Measurements from ENCODE around the gene HNRNPH2.

DNA sequence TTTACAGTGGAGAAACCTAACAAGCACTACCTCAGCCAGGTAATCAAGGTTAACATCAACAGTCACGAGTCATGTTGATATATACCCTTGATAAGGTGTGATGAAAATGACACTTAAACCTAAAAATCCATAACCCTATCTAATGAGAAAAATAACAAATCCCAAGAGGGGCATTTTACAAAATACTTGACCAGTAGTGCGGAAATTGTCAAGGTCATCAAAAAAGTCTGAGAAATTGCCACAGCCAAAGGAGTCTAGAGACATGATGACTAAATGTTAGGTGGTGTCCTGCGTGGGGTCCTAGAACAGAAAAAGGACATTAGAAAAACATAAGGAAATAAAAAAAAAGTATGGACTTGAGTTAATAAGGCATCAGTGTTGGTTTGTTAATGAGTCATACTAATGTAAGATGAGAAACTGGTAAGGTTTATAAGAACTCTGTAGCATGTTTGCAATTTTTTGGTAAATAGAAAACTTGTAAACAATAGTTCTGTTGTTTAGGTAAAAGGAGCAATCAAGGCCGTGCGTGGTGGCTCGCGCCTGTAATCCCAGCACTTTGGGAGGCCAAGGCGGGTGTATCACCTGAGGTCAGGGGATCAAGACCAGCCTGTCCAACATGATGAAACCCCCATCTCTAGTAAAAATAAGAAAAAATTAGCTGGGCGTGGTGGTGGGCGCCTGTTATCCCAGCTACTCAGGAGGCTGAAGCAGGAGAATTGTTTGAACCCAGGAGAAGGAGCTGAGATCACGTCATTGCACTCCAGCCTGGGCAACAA lies 14.3 kb upstream of the HNRNPH2 start:
- TF ChIP-seq MAX (IDR thresholded peaks at IDR 0.05) (no peak), CTCF (IDR thresholded peaks at IDR 0.05 in 2 of 3, conservative IDR thresholded peaks at IDR 0.05 in 1 of 3; ENCODE audit: borderline replicate concordance in 1 of 3, insufficient read depth in 1 of 3, low read depth in 2 of 3, low read length in 2 of 3) (no peak), ZBTB33 (IDR thresholded peaks at IDR 0.05; ENCODE audit: extremely low read depth, insufficient replicate concordance, low read length) (no peak), SP1 (IDR thresholded peaks at IDR 0.05; ENCODE audit: low read depth) (no peak), RAD21 (IDR thresholded peaks at IDR 0.05; ENCODE audit: low read depth) (no peak), EZH2phosphoT487 (IDR thresholded peaks at IDR 0.05; ENCODE audit: borderline replicate concordance) (no peak), SRF (IDR thresholded peaks at IDR 0.05; ENCODE audit: low read depth) (no peak), JUND (IDR thresholded peaks at IDR 0.05) (no peak), CBX3 (IDR thresholded peaks at IDR 0.05; ENCODE audit: low read depth) (no peak), EZH2 (IDR thresholded peaks at IDR 0.05) (no peak), SIN3A (IDR thresholded peaks at IDR 0.05; ENCODE audit: low read depth) (no peak)
- TF ChIP-seq, protein P1, sequence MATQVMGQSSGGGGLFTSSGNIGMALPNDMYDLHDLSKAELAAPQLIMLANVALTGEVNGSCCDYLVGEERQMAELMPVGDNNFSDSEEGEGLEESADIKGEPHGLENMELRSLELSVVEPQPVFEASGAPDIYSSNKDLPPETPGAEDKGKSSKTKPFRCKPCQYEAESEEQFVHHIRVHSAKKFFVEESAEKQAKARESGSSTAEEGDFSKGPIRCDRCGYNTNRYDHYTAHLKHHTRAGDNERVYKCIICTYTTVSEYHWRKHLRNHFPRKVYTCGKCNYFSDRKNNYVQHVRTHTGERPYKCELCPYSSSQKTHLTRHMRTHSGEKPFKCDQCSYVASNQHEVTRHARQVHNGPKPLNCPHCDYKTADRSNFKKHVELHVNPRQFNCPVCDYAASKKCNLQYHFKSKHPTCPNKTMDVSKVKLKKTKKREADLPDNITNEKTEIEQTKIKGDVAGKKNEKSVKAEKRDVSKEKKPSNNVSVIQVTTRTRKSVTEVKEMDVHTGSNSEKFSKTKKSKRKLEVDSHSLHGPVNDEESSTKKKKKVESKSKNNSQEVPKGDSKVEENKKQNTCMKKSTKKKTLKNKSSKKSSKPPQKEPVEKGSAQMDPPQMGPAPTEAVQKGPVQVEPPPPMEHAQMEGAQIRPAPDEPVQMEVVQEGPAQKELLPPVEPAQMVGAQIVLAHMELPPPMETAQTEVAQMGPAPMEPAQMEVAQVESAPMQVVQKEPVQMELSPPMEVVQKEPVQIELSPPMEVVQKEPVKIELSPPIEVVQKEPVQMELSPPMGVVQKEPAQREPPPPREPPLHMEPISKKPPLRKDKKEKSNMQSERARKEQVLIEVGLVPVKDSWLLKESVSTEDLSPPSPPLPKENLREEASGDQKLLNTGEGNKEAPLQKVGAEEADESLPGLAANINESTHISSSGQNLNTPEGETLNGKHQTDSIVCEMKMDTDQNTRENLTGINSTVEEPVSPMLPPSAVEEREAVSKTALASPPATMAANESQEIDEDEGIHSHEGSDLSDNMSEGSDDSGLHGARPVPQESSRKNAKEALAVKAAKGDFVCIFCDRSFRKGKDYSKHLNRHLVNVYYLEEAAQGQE (IDR thresholded peaks at IDR 0.05; ENCODE audit: low read depth): no peak

All from HCT116 (cell line).